Suprapubic skin (tissue), 4 donors: ENCODE measurements around the gene SLC8A2. TPM values are rescaled to one million over a fixed set of nuclear protein-coding genes. Genes with fewer than 3 reads are reported as not detected.

Source experiments
- DNase-seq, 2 donors: peaks; one replicate each; pipeline ENCODE4 v3.0.0-alpha.2; 2019; ENCODE audit warnings: low spot score in 2 of 2
- H3K27ac ChIP-seq: fragments of 200-600 bp; sonication (generic); one replicate; pipeline ENCODE4 v1.5.1; 2019
- H3K27me3 ChIP-seq: fragments of 200-600 bp; sonication (generic); one replicate; pipeline ENCODE4 v1.5.1; 2019
- H3K36me3 ChIP-seq: fragments of 200-600 bp; sonication (generic); one replicate; pipeline ENCODE4 v1.5.1; 2019
- H3K4me1 ChIP-seq: fragments of 200-600 bp; sonication (generic); one replicate; pipeline ENCODE4 v1.5.1; 2019
- H3K4me3 ChIP-seq: fragments of 200-600 bp; sonication (generic); one replicate; pipeline ENCODE4 v1.5.1; 2019; ENCODE audit warnings: mild to moderate bottlenecking
- H3K9me3 ChIP-seq: fragments of 200-600 bp; sonication (generic); one replicate; pipeline ENCODE4 v1.5.1; 2019
- EP300 ChIP-seq: sonication (generic); formaldehyde crosslinking; IDR thresholded peaks from one replicate; pipeline ENCODE4 v1.6.1; 2017; ENCODE audit warnings: antibody characterized with exemption
- POLR2A ChIP-seq, 2 donors: fragments of 450-650 bp; IDR thresholded peaks; one replicate each; pipeline ENCODE4 v1.6.1; 2017; ENCODE audit warnings: antibody characterized with exemption in 2 of 2, mild to moderate bottlenecking in 2 of 2, moderate library complexity in 2 of 2
- POLR2AphosphoS5 ChIP-seq, 3 donors: sonication (generic); formaldehyde crosslinking; IDR thresholded peaks; one replicate each; pipeline ENCODE4 v1.6.1; 2017; ENCODE audit warnings: antibody characterized with exemption in 3 of 3
- WGBS: methylation state at CpG from one replicate; pipeline ENCODE4 v1.1.5; 2018; 5-methylcytosine and 5-hydroxymethylcytosine counted together
- total RNA-seq, 4 donors: library from RNA; depleted of rRNA; stranded (reverse); fragments of >200 nt; gene quantifications; one replicate each; pipeline ENCODE4 v1.1.0, GENCODE V29; 2016
- TF ChIP-seq, protein P1 (sequence below), 2 donors: fragments of 200-600 bp in 1 of 2; fragments of 450-650 bp in 1 of 2; sonication (generic) in 1 of 2; IDR thresholded peaks; one replicate each; pipeline ENCODE4 v1.5.1; 2016 to 2019; ENCODE audit warnings: antibody characterized with exemption in 2 of 2, mild to moderate bottlenecking in 1 of 2, moderate library complexity in 1 of 2

The SLC8A2 gene
- total RNA-seq, 4 donors from 2014 or later: 0.26 to 1.2 (median 0.38) TPM; not detected in 1

DNA sequence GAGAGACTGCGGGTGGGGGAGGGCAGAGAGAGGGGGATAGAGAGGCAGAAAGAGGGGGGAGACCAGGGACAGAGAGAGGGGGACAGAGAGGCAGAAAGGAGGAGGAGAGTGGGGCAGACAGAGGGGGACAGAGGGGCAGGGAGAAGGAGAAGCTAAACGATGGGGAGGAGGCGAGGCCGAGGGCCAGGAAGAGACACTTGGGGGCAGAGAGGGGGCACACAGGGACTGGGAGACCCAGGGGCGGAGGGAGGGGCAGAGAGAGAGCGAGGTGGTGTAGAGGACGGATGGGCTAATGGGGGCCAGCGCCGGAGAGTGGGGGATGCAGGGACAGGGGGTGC lies 53.0 kb downstream of the SLC8A2 start:
- whole genome bisulfite sequencing: 1% methylated on average over 9 of the region's 9 CpGs
- Histone ChIP-seq H3K4me3 (peak overlapping the region; percentile 55), H3K27me3 (peaks cover 98% of the 10 kb centered on the region), H3K4me1 (peaks cover 32% of the 10 kb centered on the region), H3K27ac (no peak overlapping the region), H3K9me3 (no peaks in the 10 kb centered on the region), H3K36me3 (peaks cover 6% of the 10 kb centered on the region)
- no peak for DNase-seq
- TF ChIP-seq EP300 (no peak), POLR2AphosphoS5 (IDR thresholded peaks at IDR 0.05) (no peak), POLR2A (IDR thresholded peaks at IDR 0.05) (no peak)
- TF ChIP-seq, protein P1, sequence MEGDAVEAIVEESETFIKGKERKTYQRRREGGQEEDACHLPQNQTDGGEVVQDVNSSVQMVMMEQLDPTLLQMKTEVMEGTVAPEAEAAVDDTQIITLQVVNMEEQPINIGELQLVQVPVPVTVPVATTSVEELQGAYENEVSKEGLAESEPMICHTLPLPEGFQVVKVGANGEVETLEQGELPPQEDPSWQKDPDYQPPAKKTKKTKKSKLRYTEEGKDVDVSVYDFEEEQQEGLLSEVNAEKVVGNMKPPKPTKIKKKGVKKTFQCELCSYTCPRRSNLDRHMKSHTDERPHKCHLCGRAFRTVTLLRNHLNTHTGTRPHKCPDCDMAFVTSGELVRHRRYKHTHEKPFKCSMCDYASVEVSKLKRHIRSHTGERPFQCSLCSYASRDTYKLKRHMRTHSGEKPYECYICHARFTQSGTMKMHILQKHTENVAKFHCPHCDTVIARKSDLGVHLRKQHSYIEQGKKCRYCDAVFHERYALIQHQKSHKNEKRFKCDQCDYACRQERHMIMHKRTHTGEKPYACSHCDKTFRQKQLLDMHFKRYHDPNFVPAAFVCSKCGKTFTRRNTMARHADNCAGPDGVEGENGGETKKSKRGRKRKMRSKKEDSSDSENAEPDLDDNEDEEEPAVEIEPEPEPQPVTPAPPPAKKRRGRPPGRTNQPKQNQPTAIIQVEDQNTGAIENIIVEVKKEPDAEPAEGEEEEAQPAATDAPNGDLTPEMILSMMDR (IDR thresholded peaks at IDR 0.05): no peak

DNA sequence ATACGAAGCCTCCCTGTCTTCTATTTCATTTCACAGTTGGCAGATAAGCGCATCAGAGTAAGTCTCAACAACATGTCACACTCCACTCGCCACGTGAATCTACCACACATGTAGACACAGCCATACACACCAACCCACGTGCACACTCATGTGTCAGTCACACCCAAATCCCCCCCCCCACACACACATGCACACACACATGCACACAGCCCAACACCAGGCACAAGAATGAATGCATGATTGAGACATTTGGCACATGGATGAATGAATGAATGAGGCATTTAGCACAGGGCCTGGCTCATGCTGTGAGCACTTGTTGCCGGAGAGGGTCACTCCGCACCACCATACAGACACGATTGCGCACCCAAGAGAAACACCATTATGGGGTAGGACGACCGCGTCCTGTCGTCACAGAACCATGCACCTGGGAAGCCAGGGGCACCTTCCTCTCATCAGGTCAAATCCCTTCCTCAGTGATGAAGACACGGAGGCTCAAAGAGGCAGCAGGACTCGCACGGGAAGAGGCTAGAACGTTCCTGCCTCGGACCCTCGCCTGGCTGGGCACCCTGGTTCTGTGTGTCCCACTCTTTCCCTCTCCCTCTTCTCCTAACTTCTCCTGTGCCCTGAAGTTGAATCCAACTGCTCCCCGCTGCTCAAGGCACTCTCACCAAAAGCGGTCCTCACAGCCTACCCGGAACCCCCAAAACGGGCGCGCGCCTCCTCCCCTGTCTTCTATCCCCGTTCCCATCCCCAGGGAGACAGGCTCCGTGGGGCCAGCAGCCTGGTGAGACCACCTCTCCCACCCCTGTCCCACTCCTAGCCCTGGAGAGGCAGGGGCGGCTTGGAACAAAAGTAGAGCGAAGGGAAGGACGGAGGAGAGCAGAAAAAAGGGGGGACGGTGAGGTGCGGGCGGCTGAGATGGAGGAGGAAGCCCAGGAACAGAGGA lies 53.7 kb downstream of the SLC8A2 start:
- H3K27ac ChIP-seq: no peak overlapping the region
- WGBS: 4% methylated on average over 31 of the region's 34 CpGs
- H3K27me3 ChIP-seq: peaks cover 91% of the 10 kb centered on the region
- H3K4me3 ChIP-seq: peak overlapping the region; percentile 55
- H3K36me3 ChIP-seq: peaks cover 6% of the 10 kb centered on the region
- TF ChIP-seq EP300: no peak
- no peak for TF ChIP-seq POLR2AphosphoS5 (IDR thresholded peaks at IDR 0.05)
- TF ChIP-seq, protein P1 (IDR thresholded peaks at IDR 0.05): no peak
- TF ChIP-seq POLR2A (IDR thresholded peaks at IDR 0.05): no peak
- H3K9me3 ChIP-seq: no peaks in the 10 kb centered on the region
- peaks cover 32% of the 10 kb centered on the region for H3K4me1 ChIP-seq
- DNase-seq: no peak

DNA sequence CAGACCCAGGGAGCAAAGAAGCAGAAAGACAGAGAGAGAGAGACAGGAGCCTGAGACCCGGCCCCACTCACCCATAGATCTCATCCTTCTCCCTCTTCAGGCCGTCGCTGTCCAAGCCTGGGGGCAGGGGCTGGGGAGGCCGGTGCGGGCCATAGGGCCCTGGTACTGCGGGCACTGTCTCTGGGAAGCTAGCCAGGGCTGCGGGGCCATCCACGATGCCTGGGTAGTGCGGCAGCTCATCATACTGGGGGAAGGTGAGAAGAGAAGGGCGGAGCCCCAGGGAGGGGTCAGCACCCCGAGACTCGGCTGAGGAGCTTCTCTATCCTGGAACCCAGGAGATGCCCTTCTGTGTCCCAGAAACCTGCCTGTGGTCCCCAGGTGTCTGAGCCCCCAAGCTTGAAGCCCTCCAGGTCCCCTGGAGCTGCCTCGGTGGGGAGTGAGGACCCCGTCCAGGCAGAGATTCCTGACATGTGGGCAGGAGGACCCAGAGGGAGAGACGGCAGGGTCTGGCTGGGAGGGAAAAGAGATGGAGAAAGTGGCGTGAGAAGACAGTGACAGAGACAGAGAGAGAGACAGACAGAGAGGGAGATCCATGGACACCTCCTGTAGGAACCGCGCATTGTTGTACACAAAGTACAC lies 54.5 kb downstream of the SLC8A2 start:
- H3K4me3 ChIP-seq: no peak overlapping the region

DNA sequence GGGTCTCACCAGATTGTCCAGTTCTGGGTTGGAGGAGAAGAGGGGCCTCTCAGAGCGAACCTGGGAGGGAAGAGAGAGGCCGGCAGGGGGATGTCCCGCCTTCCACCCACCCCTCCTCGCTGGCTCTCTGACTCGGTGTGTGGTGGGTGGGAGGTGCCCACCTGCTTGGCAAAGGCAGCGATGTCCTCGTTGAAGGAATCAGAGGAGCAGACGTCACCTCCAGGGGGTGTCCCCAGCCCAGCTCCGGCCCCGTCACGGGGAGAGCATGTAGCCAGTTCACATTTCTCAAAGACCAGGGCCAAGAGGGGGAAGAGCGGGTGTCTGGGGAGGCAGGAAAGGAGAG lies 55.1 kb downstream of the SLC8A2 start:
- H3K27ac ChIP-seq: no peak overlapping the region
- H3K4me3 ChIP-seq: no peak overlapping the region
- peaks cover 77% of the 10 kb centered on the region for H3K27me3 ChIP-seq
- peaks cover 26% of the 10 kb centered on the region for H3K4me1 ChIP-seq
- no peak for TF ChIP-seq EP300
- peaks cover 6% of the 10 kb centered on the region for H3K36me3 ChIP-seq
- WGBS: 40% methylated on average over 12 of the region's 12 CpGs
- no peaks in the 10 kb centered on the region for H3K9me3 ChIP-seq
- no peak for DNase-seq

More for the DNA sequence above, 54.5 kb downstream of the SLC8A2 start:
- peaks cover 83% of the 10 kb centered on the region for H3K27me3 ChIP-seq
- peaks cover 32% of the 10 kb centered on the region for H3K4me1 ChIP-seq
- no peak overlapping the region for H3K27ac ChIP-seq
- DNase-seq: no peak
- 25% methylated on average over 15 of the region's 18 CpGs for WGBS
- TF ChIP-seq POLR2AphosphoS5 (IDR thresholded peaks at IDR 0.05) (no peak), POLR2A (IDR thresholded peaks at IDR 0.05) (no peak), EP300 (no peak)
- TF ChIP-seq, protein P1 (IDR thresholded peaks at IDR 0.05): no peak
- H3K9me3 ChIP-seq: no peaks in the 10 kb centered on the region
- peaks cover 6% of the 10 kb centered on the region for H3K36me3 ChIP-seq

DNA sequence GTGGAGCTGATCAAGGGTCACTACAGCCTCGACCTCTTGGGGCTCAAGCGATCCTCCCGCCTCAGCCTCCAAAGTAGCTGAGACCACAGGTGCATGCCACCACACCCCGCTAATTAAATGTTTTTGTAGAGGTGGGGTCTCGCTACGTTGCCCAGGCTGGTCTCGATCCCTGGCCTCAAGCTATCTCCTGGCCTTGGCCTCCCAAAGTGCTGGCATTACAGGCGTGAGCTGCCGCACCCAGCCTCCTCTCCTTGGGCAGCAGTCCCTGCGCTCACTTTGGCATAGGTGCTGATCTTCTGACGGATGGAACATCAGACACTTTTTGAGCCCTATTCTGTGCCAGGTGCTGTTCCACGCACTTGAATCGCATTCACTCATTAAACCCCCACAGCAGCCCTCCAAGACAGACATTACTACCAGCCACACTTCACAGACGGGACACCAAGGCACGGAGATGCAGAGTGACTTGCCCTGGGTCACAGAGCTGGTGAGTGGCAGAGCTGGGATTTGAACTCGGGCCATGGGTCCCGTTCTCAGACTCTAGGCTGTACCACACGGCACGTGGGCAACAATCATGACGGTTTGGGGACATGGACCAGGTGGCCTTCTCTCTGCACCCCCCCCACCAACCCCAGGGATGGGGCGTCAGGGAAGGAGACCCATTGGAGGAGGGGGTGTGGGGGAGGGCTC lies 55.6 kb downstream of the SLC8A2 start:
- TF ChIP-seq, protein P1 (IDR thresholded peaks at IDR 0.05): no peak
- TF ChIP-seq POLR2A (IDR thresholded peaks at IDR 0.05): no peak
- no peak for TF ChIP-seq POLR2AphosphoS5 (IDR thresholded peaks at IDR 0.05)
- TF ChIP-seq EP300: no peak
- Histone ChIP-seq H3K4me1 (peaks cover 26% of the 10 kb centered on the region), H3K9me3 (no peaks in the 10 kb centered on the region), H3K27ac (no peak overlapping the region), H3K4me3 (no peak overlapping the region), H3K36me3 (peaks cover 6% of the 10 kb centered on the region), H3K27me3 (peaks cover 72% of the 10 kb centered on the region)
- WGBS: 87% methylated on average over 21 of the region's 21 CpGs
- DNase-seq: no peak
